ENCODE measurements around the gene RPS28.
"Not testable (repeated sequence)": the region's sequence is repeated elsewhere in the genome, so short reads cannot be mapped to it uniquely, and the experiment has no call there.

Gene RPS28

DNA sequence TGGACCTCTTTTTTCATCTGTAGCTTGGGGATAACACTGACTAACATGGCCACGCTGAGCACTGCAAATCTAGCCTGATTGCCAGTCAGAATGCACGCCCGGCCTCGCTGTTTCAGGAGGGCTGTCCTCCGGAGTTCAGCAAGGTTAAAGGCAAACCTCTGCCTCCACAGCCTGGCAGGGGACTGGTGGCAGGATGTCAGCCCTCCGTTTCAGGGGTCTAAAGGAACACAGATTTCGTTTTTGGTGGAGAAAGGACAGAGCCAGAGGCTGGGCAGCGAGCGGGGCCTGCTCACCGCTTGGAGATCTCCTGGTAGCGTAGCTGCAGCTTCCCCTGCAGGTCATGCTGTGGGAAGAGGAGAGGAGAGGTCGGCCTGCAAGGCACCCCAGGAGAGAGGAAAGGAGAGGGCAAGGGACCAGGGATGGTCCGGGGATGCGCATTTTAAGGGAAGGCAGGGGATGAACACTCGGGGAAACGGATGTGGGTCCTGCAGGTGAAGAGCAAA lies 681 bp upstream of the RPS28 start:
- DNase-seq: no peak

- no peak for DNase-seq
These were observed 816 bp downstream of the RPS28 start for GRCh38 chr19:8321986-8322637.

GRCh38 chr19:8322638-8322997 lies 1.3 kb downstream of the RPS28 start:
- DNase-seq: no peak

DNA sequence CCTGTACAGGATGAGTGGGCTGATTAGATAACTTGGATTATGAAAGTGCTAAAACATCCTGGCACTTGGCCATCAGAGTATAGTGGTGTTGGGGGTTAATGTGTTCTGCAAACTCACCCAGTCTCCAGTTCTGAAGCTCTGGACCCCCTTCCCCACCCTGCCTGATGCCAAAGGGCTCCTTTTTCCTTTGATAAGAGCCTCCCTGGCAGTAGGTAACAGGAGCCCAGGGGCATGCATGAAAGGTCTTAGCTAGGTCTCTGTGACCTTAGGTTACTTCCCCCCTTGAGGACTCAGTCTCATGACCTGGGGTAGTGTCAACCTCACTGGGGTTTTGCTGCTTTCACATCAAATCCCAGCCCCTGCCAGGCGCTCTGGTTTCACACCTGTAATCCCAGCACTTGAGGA lies 2.5 kb downstream of the RPS28 start:
- no peak for DNase-seq

DNA sequence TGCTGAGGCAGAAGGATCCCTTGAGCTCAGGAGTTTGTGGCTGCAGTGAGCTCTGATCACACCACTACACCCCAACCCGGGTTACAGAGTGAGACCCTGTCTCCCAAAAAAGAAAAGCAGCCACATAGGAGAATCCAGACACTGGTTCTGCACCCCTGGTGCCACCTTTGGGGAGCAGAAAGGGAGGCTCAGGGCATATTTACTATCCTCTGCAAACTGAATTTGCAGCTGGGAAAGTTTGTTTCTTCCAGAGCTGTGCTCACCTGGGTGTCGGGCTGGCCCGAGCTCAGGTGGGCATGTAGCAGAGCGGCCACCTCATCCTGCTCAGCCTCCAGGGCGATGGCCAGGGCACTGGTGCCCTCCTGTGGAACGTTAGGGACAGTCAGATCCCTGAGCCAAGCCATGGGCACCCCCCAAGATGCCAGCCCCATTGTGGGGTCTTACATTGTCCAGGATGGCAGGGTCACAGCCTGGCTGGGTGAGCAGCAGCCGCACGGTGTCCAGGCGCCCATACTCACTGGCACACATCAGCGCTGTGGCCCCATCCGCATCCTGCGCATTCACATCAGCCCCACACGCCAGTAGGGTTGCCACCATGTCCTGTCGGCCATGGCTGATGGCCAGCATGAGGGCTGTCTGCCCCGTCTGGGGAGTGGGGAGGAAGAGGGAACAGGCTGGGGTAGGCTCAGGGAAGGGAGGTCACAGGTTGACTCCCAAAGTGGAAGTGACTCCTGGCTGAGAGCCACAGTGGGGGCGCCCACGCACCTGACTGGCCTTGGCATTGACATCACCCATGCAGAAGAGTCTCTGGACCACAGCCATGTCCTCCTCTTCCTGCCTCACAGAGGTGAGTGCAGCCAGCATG lies 3.1 kb downstream of the RPS28 start:
- no peak for DNase-seq

GRCh38 chr19:8325454-8325853 lies 4.2 kb downstream of the RPS28 start:
- DNase-seq: no peak

GRCh38 chr19:8329996-8330395 lies 8.7 kb downstream of the RPS28 start:
- no peak for DNase-seq

GRCh38 chr19:8331263-8331845 lies 10.1 kb downstream of the RPS28 start:
- DNase-seq: no peak

- no peak for DNase-seq
These were observed 11.9 kb downstream of the RPS28 start for GRCh38 chr19:8332976-8333766.

DNA sequence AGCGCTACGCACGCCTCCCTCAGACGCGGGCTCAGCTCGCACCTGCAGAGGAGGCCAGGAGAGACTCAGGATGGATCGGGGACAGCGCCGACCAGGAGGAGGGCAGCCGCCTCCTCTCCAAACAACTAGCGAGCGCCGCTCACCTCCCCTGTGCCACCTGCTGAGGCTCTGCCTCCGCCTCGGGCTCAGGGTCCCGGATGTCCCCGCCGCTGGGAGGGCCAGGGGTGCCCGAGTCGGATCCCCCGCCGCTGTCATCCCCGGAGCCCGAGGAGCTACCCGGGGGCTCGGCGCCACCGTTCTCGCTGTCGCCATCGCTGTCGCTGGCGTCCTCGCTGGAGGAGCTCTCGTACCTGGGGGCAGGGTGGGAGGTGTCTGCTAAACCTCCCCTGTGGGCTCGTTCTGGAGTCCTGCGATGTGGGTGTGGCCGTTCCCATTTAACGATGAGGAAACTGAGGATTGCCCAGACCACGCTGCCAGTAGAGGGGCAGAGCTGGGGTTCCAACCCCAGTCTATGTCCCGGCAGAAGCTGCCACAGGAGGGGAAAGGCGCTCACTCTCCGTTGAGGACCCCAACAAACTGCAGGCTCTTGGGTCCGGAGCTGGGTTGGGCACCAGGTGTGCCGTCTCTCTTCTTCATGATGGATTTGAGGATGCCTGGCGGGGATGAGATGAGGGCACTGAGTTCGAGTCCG lies 12.6 kb downstream of the RPS28 start:
- no peak for DNase-seq

- peak; percentile 26 to 48 for DNase-seq
These were observed 13.4 kb downstream of the RPS28 start for GRCh38 chr19:8334458-8335342.

DNA sequence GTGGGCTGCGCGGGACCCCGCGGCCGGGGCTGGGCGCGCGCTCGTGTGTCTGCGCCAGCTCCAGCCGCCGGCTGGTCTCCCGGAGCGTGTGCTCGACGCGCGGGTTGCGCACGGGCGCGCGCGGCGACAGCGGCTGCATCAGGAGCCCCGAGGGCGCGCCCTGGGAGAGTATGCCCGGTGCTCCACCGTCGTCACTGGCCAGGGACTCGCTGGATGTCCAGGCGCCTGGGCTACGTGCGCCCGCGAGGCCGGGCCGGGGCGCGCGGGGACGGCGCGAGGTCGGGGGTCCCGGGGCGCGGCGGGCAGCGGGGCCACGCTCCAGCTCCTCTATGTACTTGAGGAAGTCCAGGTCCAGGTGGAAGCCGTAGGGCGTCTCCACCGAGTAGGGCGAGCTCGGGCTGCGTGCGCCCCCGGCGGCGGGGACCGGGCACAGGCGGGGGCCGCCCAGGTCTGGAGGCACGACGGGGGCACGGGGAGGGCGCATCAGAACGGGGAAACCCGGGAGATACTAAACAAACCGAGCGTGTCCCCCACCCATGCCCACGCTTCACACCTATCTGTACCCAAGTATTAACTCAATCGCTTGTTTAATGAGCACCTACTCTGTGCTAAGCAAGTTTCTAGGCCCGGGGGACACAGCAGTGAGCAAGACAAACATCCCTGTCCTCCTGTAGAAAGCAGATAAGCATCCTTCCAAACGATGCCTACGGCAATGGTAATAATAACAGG lies 14.2 kb downstream of the RPS28 start:
- DNase-seq: no peak

- no peak for DNase-seq
These were observed 14.8 kb downstream of the RPS28 start for GRCh38 chr19:8336072-8336569.

DNA sequence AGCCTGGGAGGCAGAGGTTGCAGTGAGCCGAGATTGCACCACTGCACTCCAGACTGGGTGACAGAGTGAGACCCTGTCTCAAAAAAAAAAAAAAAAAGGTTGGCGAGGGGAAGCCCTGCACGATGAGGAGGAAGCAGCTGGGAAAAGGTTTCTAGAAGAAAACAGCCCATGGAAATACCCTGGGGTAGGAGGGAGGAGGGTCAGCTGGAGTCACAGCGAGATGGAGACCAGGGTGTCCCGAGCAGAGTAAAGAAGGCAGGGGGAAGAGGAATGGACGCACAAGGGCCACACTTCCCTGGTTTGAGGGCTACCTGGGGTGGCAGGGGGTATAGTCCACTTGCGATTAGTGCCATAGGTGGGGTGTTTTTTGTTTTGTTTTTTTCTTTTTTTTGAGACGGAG lies 15.4 kb downstream of the RPS28 start:
- no peak for DNase-seq

DNA sequence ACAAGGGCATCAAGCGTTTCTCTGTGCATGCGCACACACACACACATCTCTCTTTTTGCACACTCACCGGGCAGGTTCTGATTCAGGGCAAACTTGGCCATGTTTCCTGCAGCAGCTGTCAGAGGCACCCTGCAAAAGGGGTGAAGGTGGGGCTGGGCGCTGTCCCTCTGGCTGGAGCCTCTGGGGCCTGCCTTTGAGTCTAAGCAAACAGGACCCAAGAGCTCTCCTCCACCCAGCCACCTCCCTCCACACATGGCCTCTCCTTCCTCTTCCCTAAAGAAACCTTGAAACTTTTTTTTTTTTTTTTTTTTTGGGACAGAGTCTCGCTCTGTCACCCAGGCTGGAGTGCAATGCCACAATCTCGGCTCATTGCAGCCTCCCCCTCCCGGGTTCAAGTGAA lies 16.4 kb downstream of the RPS28 start:
- DNase-seq: no peak

- DNase-seq: no peak
These were observed 17.5 kb downstream of the RPS28 start for GRCh38 chr19:8338835-8339234.

DNA sequence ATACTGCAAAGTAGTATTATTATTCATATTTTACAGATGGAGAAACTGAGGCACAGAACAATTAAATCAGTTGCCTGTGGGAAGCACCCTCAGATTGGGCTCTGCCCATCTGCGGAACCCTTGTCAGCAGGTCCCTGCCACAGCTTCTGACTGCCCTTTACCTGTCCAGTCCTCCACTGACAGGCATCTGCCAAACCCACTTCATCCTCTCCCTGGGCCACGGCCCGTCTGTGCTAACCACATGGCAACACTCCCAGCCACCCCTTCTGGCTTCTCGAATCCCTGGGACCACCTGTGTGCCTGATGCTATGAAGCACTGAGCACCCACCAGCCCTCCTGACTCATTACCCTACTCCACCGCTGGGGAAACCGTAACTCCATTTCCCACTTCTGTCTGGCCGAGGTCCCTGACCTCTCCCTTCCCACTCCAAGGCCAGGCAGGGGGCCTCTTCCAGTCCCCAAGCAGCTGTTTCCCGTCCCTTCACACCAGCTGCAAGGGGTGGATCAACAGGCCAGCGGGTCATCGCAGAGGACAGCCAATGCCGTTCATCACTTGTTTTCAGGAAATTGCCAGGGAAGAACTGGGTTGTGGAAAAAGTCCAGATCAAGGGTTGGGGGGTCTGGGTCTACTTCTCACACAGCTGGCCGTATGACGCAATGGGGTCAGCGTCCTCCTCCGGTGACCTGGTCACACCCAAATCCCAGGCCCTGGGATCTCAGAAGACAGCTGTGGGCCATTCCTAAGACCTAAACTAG lies 19.2 kb downstream of the RPS28 start:
- DNase-seq: no peak

GRCh38 chr19:8341504-8341903 lies 20.2 kb downstream of the RPS28 start:
- not testable (repeated sequence) for DNase-seq

DNA sequence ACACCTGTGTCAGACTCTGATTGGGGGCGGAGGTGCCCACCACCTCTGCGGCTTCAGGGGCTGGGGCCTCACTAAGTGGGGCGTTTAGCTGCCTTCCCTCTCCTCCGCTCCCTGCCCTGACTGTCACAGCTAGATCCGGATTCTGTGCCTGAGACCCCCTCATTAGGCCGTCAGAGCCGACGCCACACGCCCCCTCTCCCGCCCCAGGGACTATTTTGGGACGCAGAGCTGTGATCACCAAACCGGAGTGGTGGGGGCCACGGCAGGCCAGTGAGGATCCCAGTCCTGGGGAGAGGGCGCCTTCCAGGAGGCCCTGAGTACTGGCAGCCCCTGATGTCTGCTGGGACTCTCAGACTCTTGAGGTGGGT lies 21.0 kb downstream of the RPS28 start:
- DNase-seq: no peak

All from Kasumi-1 (cell line).